ENCODE measurements around the gene IP6K2.
A peak's percentile ranks its signal among the peaks of the same experiment; 100 is the strongest.

The IP6K2 gene

GRCh38 chr3:48664929-48665328 is 52.1 kb downstream of the IP6K2 start:
- no peak for TF ChIP-seq SIN3A (IDR thresholded peaks at IDR 0.05; ENCODE audit: borderline replicate concordance, insufficient read depth, low read length)
- TF ChIP-seq REST (IDR thresholded peaks at IDR 0.05; ENCODE audit: insufficient read depth in 1 of 2, low read depth in 2 of 2, low read length in 2 of 2) = no peak
- TF ChIP-seq FOXP2 (optimal IDR thresholded peaks at IDR 0.05; ENCODE audit: borderline replicate concordance, extremely low read depth, extremely low read length, insufficient read depth) = no peak

GRCh38 chr3:48664313-48664644 is 52.7 kb downstream of the IP6K2 start:
- TF ChIP-seq POLR2AphosphoS5 (IDR thresholded peaks at IDR 0.05; ENCODE audit: low read depth, low read length) (no peak), SIN3A (IDR thresholded peaks at IDR 0.05; ENCODE audit: borderline replicate concordance, insufficient read depth, low read length) (no peak), TAF1 (IDR thresholded peaks at IDR 0.05; ENCODE audit: borderline replicate concordance, insufficient read depth, low read length) (no peak), FOXP2 (optimal IDR thresholded peaks at IDR 0.05; ENCODE audit: borderline replicate concordance, extremely low read depth, extremely low read length, insufficient read depth) (no peak), REST (IDR thresholded peaks at IDR 0.05; ENCODE audit: insufficient read depth in 1 of 2, low read depth in 2 of 2, low read length in 2 of 2) (no peak)

GRCh38 chr3:48663489-48664312 is 53.3 kb downstream of the IP6K2 start:
- no peak for TF ChIP-seq FOXP2 (optimal IDR thresholded peaks at IDR 0.05; ENCODE audit: borderline replicate concordance, extremely low read depth, extremely low read length, insufficient read depth)
- TF ChIP-seq REST (IDR thresholded peaks at IDR 0.05; ENCODE audit: insufficient read depth in 1 of 2, low read depth in 2 of 2, low read length in 2 of 2) = peak in 1 of 2 experiments; percentile 17; a peak in 1 of 4 replicates
- peak; percentile 68 for TF ChIP-seq POLR2AphosphoS5 (IDR thresholded peaks at IDR 0.05; ENCODE audit: low read depth, low read length)
- TF ChIP-seq SIN3A (IDR thresholded peaks at IDR 0.05; ENCODE audit: borderline replicate concordance, insufficient read depth, low read length) = no peak

GRCh38 chr3:48662753-48663488 is 54.1 kb downstream of the IP6K2 start, which contains the start of gene CELSR3:
CELSR3 (minus strand) TSS chr3:48662886; CDS start chr3:48662634, 252 bp downstream.
- TF ChIP-seq FOXP2 (optimal IDR thresholded peaks at IDR 0.05; ENCODE audit: borderline replicate concordance, extremely low read depth, extremely low read length, insufficient read depth) = no peak
- TF ChIP-seq TAF1 (IDR thresholded peaks at IDR 0.05; ENCODE audit: borderline replicate concordance, insufficient read depth, low read length) = no peak
- peak; percentile 68 to 70; a peak in 3 of 4 replicates for TF ChIP-seq REST (IDR thresholded peaks at IDR 0.05; ENCODE audit: insufficient read depth in 1 of 2, low read depth in 2 of 2, low read length in 2 of 2)

Measured in PFSK-1 (cell line).